WTC11 (cell line): ENCODE data around the gene GPR27. TPM values are rescaled to one million over a fixed set of nuclear protein-coding genes. Genes with fewer than 3 reads are reported as not detected.
A peak's percentile ranks its signal among the peaks of the same experiment; 100 is the strongest.

Source experiments
- ATAC-seq: fragments of 200-7000 bp; cut with Tn5 transposase; 2 replicates; pipeline ENCODE4 v1.10.0; 2021; ENCODE audit warnings: mild to moderate bottlenecking, moderate library complexity
- CTCF ChIA-PET: fragments of 300-600 bp; sonication (Branson Sonifier 250); formaldehyde crosslinking; loops from one replicate; lab custom pipeline; 2021; ENCODE audit warnings: antibody characterized with exemption; lab: Charles Lee
- POLR2A ChIA-PET: fragments of 350-600 bp; sonication (Branson Sonifier 250); formaldehyde crosslinking; loops from one replicate; lab custom pipeline; 2021; ENCODE audit warnings: antibody characterized with exemption; lab: Charles Lee
- DNase-seq: peaks from one replicate; pipeline ENCODE4 v3.0.0; 2021; ENCODE audit warnings: low spot score
- H3K27ac Mint-ChIP-seq: 2 replicates; pipeline ENCODE4 v1.8.0; 2021; ENCODE audit warnings: mixed read lengths
- H3K27me3 Mint-ChIP-seq: 2 replicates; pipeline ENCODE4 v1.8.0; 2021; ENCODE audit warnings: low read depth, mild to moderate bottlenecking, moderate library complexity, mixed read lengths
- H3K36me3 Mint-ChIP-seq: 2 replicates; pipeline ENCODE4 v1.8.0; 2021; ENCODE audit warnings: mixed read lengths
- H3K4me1 Mint-ChIP-seq: 2 replicates; pipeline ENCODE4 v1.8.0; 2022; ENCODE audit warnings: mixed read lengths
- H3K4me3 Mint-ChIP-seq: 2 replicates; pipeline ENCODE4 v1.8.0; 2021; ENCODE audit warnings: mild to moderate bottlenecking, moderate library complexity, mixed read lengths
- H3K9me3 Mint-ChIP-seq: 2 replicates; pipeline ENCODE4 v1.8.0; 2021; ENCODE audit warnings: mixed read lengths
- CDX4 ChIP-seq: fragments of 250-450 bp; sonication (Bioruptor Pico); IDR thresholded peaks from 2 replicates; pipeline ENCODE4 v1.9.0; 2021; ENCODE audit warnings: moderate library complexity, mild to moderate bottlenecking, inconsistent platforms, borderline replicate concordance
- CREB1 ChIP-seq: sonication (generic); formaldehyde crosslinking; IDR thresholded peaks from 2 replicates; pipeline ENCODE4 v1.8.0; 2023; ENCODE audit warnings: mild to moderate bottlenecking, missing genetic modification reagents
- FOXK1 ChIP-seq: sonication (generic); formaldehyde crosslinking; IDR thresholded peaks from 2 replicates; pipeline ENCODE4 v1.8.0; 2022; ENCODE audit warnings: mild to moderate bottlenecking, moderate library complexity, missing genetic modification reagents
- GTF2I ChIP-seq: fragments of 250-450 bp; sonication (Bioruptor Pico); conservative IDR thresholded peaks from 2 replicates; pipeline ENCODE4 v1.4.0; 2021; ENCODE audit warnings: mild to moderate bottlenecking
- KAT7 ChIP-seq: sonication (generic); formaldehyde crosslinking; IDR thresholded peaks from 2 replicates; pipeline ENCODE4 v1.8.1; 2023; ENCODE audit warnings: missing genetic modification reagents, mild to moderate bottlenecking, borderline replicate concordance
- MLX ChIP-seq: sonication (generic); formaldehyde crosslinking; IDR thresholded peaks from 2 replicates; pipeline ENCODE4 v1.8.1; 2023; ENCODE audit warnings: mild to moderate bottlenecking, missing genetic modification reagents, moderate library complexity
- MYBL2 ChIP-seq: sonication (generic); formaldehyde crosslinking; IDR thresholded peaks from 2 replicates; pipeline ENCODE4 v1.8.1; 2023; ENCODE audit warnings: mild to moderate bottlenecking, moderate library complexity, missing genetic modification reagents
- NFATC4 ChIP-seq: fragments of 250-450 bp; sonication (Bioruptor Pico); IDR thresholded peaks from 2 replicates; pipeline ENCODE4 v1.9.0; 2021; ENCODE audit warnings: mild to moderate bottlenecking
- OVOL2 ChIP-seq: fragments of 250-450 bp; sonication (Bioruptor Pico); IDR thresholded peaks from 2 replicates; pipeline ENCODE4 v1.9.0; 2021; ENCODE audit warnings: mild to moderate bottlenecking, borderline replicate concordance
- PRDM15 ChIP-seq: sonication (generic); formaldehyde crosslinking; IDR thresholded peaks from 2 replicates; pipeline ENCODE4 v1.8.0; 2022; ENCODE audit warnings: missing genetic modification reagents
- RELA ChIP-seq: sonication (generic); formaldehyde crosslinking; IDR thresholded peaks from 2 replicates; pipeline ENCODE4 v1.8.1; 2022; ENCODE audit warnings: missing genetic modification reagents, mild to moderate bottlenecking, borderline replicate concordance
- SOX15 ChIP-seq: fragments of 250-450 bp; sonication (Bioruptor Pico); IDR thresholded peaks from 2 replicates; pipeline ENCODE4 v1.9.0; 2021; ENCODE audit warnings: mild to moderate bottlenecking
- ZNF281 ChIP-seq: sonication (generic); formaldehyde crosslinking; IDR thresholded peaks from 2 replicates; pipeline ENCODE4 v1.8.0; 2023; ENCODE audit warnings: mild to moderate bottlenecking, missing genetic modification reagents
- total RNA-seq: library from RNA; stranded (reverse); gene quantifications from 3 replicates; pipeline ENCODE4 v1.2.3, GENCODE V29; 2021
- TF ChIP-seq, protein P1 (sequence below): sonication (generic); formaldehyde crosslinking; IDR thresholded peaks from 2 replicates; pipeline ENCODE4 v1.8.0; 2023; ENCODE audit warnings: missing genetic modification reagents

Gene GPR27
- total RNA-seq, 1 experiment from 2014 or later, result 16.4 TPM

GRCh38 chr3:71726146-71726545 is 27.5 kb upstream of the GPR27 start:
- peaks cover 35% of the 10 kb centered on the region for H3K27me3 Mint-ChIP-seq
- TF ChIP-seq SOX15 (CRISPR knock-in tag) (no peak), MLX (CRISPR knock-in tag) (no peak), MYBL2 (CRISPR knock-in tag) (no peak), ZNF281 (no peak), NFATC4 (CRISPR knock-in tag) (no peak), PRDM15 (CRISPR knock-in tag) (no peak)
- POLR2A ChIA-PET, result no interaction called here
- no peaks in the 10 kb centered on the region for H3K9me3 Mint-ChIP-seq
- no peaks in the 10 kb centered on the region for H3K36me3 Mint-ChIP-seq
- H3K27ac Mint-ChIP-seq, result no peak overlapping the region
- peak overlapping the region; percentile 78 for H3K4me3 Mint-ChIP-seq
- H3K4me1 Mint-ChIP-seq, result peaks cover 46% of the 10 kb centered on the region
- no peak for ATAC-seq
- no peak for DNase-seq
- CTCF ChIA-PET, result no interaction called here

DNA sequence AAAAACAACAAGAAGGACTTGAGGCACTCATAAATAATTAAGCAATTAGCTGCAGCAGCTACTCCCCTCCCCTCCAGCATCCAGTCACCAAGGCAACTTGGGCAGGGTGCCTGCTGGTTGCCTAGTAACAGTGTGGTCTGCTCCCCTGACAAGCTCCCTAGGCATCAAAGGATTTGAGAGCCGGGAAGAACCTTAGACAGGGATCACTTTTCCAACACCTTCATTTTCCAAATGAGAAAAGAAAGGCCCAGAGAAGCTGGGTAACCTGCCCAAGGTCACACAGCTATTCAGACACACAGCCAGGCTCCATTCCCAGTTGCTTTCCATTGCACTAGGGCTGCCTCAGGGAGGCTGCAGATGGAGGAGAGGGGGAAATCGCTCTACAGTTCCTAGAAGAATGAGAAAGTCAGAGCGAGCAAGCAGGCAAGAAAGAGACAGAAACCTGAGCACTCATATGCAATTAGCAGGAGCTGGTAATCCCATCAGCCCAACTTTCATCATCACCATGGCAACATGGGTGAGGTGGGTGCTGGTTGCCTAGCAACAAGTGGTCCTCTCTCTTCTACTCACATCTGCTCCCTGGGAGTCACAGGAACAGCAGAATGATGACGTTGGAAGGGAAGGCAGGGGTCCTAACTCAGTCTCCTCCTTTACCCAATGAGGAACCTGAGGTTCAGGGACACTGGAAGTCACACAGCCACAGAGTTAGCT is 24.9 kb upstream of the GPR27 start:
- Mint-ChIP-seq H3K4me1 (peaks cover 54% of the 10 kb centered on the region), H3K36me3 (no peaks in the 10 kb centered on the region), H3K27ac (no peak overlapping the region), H3K4me3 (no peak overlapping the region), H3K27me3 (peaks cover 27% of the 10 kb centered on the region), H3K9me3 (no peaks in the 10 kb centered on the region)
- DNase-seq, result peak; percentile 49
- CTCF ChIA-PET, result interaction anchor here (0.6 to 3.9 kb wide), 26 partner anchors 10 to 1362 kb away, joined by 3 to 53 read pairs (median 6); partner anchors contain the start of gene PROK2
- peak; percentile 3; the same call in 1 of the 2 replicates for ATAC-seq
- POLR2A ChIA-PET, result interaction anchor here (0.6 to 1.1 kb wide), 2 partner anchors 56 to 130 kb away, joined by 3 to 4 read pairs; no protein-coding TSS in a partner anchor
- TF ChIP-seq CDX4 (CRISPR knock-in tag) (no peak), RELA (CRISPR knock-in tag) (no peak), FOXK1 (CRISPR knock-in tag) (no peak), CREB1 (CRISPR knock-in tag) (no peak), GTF2I (CRISPR knock-in tag) (0 out of 2 replicates have a peak, but pooled peaks have one; percentile 6), OVOL2 (CRISPR knock-in tag) (no peak), KAT7 (CRISPR knock-in tag) (no peak)
- TF ChIP-seq, protein P1, sequence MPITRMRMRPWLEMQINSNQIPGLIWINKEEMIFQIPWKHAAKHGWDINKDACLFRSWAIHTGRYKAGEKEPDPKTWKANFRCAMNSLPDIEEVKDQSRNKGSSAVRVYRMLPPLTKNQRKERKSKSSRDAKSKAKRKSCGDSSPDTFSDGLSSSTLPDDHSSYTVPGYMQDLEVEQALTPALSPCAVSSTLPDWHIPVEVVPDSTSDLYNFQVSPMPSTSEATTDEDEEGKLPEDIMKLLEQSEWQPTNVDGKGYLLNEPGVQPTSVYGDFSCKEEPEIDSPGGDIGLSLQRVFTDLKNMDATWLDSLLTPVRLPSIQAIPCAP (CRISPR knock-in tag), result no peak
